KMS-11 (cell line): ENCODE measurements around the gene DLG1.

ENCODE experiments used
- H2AFZ ChIP-seq: fragments of 200-600 bp; sonication (generic); 2 replicates; pipeline ENCODE4 v1.6.1; 2016; ENCODE audit warnings: antibody characterized with exemption, mixed run types, low read depth
- H3K27ac ChIP-seq: fragments of 200-600 bp; sonication (generic); 2 replicates; pipeline ENCODE4 v1.6.1; 2016; ENCODE audit warnings: mild to moderate bottlenecking, mixed run types
- H3K27me3 ChIP-seq: fragments of 200-600 bp; sonication (generic); 2 replicates; pipeline ENCODE4 v1.6.1; 2017; ENCODE audit warnings: mild to moderate bottlenecking, low read depth, mixed run types, moderate library complexity; ENCODE audit not compliant: insufficient read depth
- H3K36me3 ChIP-seq: fragments of 200-600 bp; sonication (generic); 2 replicates; pipeline ENCODE4 v1.6.1; 2017; ENCODE audit warnings: mild to moderate bottlenecking, mixed run types; ENCODE audit not compliant: insufficient read depth
- H3K4me1 ChIP-seq: fragments of 200-600 bp; sonication (generic); 2 replicates; pipeline ENCODE4 v1.6.1; 2016; ENCODE audit warnings: mild to moderate bottlenecking, low read depth, mixed run types; ENCODE audit not compliant: poor library complexity, severe bottlenecking
- H3K4me2 ChIP-seq: fragments of 200-600 bp; sonication (generic); 2 replicates; pipeline ENCODE4 v1.7.0; 2016; ENCODE audit warnings: mild to moderate bottlenecking, mixed run types
- H3K4me3 ChIP-seq: fragments of 200-600 bp; sonication (generic); IDR thresholded peaks from 2 replicates; pipeline ENCODE4 v1.6.1; 2017; ENCODE audit warnings: low read depth, low read length, mixed read lengths; ENCODE audit not compliant: insufficient read depth
- H3K79me2 ChIP-seq: fragments of 200-600 bp; sonication (generic); 2 replicates; pipeline ENCODE4 v1.6.1; 2016; ENCODE audit warnings: low read depth, mixed run types; ENCODE audit not compliant: insufficient read depth
- H3K9ac ChIP-seq: fragments of 200-600 bp; sonication (generic); 2 replicates; pipeline ENCODE4 v1.6.1; 2016; ENCODE audit warnings: mild to moderate bottlenecking, mixed run types
- H4K20me1 ChIP-seq: fragments of 200-600 bp; sonication (generic); 2 replicates; pipeline ENCODE4 v1.6.1; 2016; ENCODE audit warnings: mild to moderate bottlenecking, mixed run types; ENCODE audit not compliant: insufficient read depth
- TF ChIP-seq, protein P1 (sequence below): fragments of 200-600 bp; sonication (generic); conservative IDR thresholded peaks from 2 replicates; pipeline ENCODE4 v1.6.1; 2017; ENCODE audit warnings: low read depth, mild to moderate bottlenecking, antibody characterized with exemption, low read length, moderate library complexity, mixed read lengths

The DLG1 gene

DNA sequence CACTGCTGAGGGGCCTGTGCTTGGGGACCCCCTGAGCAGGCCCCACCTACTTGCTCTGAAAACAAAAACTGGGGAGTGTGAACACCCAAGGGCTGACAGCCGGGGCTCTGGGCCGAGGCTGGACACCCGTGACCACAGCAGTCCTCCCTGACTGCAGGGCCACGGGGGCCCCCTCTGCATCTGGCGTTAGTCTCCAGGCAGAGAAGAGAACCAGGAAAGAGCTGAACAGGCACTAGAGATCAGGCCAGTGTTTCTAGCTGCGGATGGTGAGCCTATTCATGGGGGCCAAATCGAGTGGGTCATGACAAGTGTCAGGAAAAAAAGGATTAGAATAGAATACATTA, 285.9 kb downstream of the DLG1 start:
- Histone ChIP-seq H3K27ac (no peak overlapping the region), H3K36me3 (no peaks in the 10 kb centered on the region), H3K79me2 (no peaks in the 10 kb centered on the region), H3K27me3 (no peaks in the 10 kb centered on the region), H3K4me3 (no peak overlapping the region), H3K4me1 (no peaks in the 10 kb centered on the region), H4K20me1 (no peaks in the 10 kb centered on the region), H3K9ac (no peak overlapping the region), H2AFZ (no peak overlapping the region), H3K4me2 (no peak overlapping the region)
- TF ChIP-seq, protein P1, sequence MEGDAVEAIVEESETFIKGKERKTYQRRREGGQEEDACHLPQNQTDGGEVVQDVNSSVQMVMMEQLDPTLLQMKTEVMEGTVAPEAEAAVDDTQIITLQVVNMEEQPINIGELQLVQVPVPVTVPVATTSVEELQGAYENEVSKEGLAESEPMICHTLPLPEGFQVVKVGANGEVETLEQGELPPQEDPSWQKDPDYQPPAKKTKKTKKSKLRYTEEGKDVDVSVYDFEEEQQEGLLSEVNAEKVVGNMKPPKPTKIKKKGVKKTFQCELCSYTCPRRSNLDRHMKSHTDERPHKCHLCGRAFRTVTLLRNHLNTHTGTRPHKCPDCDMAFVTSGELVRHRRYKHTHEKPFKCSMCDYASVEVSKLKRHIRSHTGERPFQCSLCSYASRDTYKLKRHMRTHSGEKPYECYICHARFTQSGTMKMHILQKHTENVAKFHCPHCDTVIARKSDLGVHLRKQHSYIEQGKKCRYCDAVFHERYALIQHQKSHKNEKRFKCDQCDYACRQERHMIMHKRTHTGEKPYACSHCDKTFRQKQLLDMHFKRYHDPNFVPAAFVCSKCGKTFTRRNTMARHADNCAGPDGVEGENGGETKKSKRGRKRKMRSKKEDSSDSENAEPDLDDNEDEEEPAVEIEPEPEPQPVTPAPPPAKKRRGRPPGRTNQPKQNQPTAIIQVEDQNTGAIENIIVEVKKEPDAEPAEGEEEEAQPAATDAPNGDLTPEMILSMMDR, result no peak

DNA sequence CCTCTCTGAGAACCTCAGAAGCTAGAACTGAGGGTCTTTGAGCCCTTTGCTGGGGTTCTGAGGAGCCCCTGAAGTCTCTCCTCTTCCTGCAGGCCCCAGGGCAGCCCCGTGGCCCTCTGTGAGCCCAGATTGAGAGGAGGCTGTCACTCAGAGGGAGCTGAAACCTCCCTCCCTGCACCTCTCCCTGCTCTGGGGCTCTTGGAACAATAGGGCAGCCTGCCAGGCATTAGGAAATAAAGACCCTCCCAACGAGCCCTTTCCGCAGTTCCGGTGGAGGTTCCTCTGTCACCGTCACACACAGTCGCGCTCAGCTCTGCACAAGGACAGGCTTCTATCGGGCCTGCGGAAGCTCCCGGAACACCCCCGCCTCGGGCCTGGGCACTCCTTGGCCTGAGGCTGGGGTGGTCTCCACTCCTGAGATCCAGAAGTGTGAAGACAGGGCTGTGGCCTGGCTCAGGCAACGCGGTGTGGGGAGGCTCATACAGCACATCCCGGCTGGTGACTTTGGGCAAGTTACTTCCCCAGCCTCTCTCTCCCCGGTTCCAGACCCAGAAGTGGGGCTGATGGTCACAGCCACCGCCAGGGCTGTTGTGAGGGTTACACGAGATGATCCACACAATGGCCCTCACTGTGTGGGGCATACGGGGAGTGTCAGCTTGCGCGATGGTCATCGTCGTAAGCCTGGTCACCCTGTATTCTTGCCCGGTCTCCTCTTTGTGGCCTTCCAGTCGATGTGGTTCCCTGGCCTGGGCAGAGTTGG, 286.5 kb downstream of the DLG1 start:
- H3K9ac ChIP-seq, result no peak overlapping the region
- no peaks in the 10 kb centered on the region for H3K27me3 ChIP-seq
- H3K4me3 ChIP-seq, result no peak overlapping the region
- no peaks in the 10 kb centered on the region for H3K79me2 ChIP-seq
- no peaks in the 10 kb centered on the region for H4K20me1 ChIP-seq
- no peaks in the 10 kb centered on the region for H3K4me1 ChIP-seq
- H3K36me3 ChIP-seq, result no peaks in the 10 kb centered on the region
- TF ChIP-seq, protein P1, result no peak
- H3K27ac ChIP-seq, result no peak overlapping the region
- H2AFZ ChIP-seq, result no peak overlapping the region
- no peak overlapping the region for H3K4me2 ChIP-seq

DNA sequence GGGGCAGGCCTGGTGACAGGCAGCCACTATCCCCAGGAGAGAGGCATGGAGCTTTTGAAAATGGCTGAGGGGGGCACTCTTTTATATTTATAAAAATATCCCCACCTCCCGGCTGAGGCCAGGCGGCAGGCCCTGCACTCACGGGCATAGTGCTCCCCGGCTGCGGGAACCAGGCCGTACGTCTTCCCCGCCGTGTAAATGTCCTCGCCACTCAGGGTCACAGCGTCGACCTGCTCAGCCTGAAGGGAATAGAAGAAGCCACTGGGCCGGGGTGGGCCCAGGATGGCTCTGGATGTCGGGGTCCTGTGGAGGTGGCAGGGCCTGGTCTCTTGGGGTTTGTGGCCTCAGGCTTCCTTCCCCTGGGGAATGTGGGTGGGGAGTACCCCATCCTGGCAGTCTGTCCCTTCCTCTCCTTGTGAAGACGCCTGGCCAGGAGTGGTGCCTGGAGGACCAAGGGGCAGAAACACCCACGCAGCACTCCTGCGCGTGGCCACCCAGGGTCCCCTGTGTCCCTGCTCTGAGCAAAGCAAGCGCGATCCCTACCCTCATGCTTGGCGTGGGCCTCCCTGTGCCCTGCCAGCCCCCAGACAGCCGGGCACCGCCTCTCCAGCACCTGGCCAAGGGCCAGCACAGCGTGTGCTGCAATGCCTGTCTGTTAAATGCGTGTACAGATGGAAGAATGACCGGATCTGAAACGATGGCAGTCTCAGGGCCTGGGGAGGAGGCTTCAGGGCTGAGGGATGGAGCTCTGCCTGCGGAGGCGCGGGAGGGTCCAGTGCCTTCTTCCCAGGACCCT, 287.7 kb downstream of the DLG1 start:
- Histone ChIP-seq H3K9ac (no peak overlapping the region), H3K4me1 (no peaks in the 10 kb centered on the region), H3K79me2 (no peaks in the 10 kb centered on the region), H4K20me1 (no peaks in the 10 kb centered on the region), H2AFZ (no peak overlapping the region), H3K27me3 (no peaks in the 10 kb centered on the region), H3K4me3 (no peak overlapping the region), H3K36me3 (no peaks in the 10 kb centered on the region), H3K4me2 (no peak overlapping the region), H3K27ac (no peak overlapping the region)
- TF ChIP-seq, protein P1, result no peak

DNA sequence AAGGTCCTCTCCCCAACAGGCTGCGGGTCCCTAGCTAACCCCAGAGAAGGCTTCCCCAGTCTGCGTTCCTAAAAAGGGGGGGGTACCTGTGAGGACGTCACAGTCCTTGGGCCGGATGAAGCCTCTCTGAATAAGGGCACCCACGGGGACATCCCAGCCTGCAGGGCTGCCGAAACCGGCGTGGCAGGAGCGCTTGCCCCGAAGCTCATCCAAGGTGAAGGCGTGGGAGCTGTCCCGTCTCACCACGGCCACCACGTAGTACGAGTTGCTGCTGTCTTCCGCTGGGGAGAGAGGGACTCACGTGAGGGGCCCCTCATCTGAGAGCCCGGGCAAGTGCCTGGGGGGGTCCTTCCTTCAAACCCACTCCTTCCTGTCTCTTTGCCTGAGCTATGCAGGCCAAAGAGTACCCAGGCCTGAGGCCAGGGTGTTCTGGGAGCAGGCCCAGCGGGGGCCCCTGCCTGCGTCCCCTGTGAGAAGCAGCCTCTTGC, 288.8 kb downstream of the DLG1 start:
- no peak overlapping the region for H3K27ac ChIP-seq
- no peaks in the 10 kb centered on the region for H3K27me3 ChIP-seq
- TF ChIP-seq, protein P1, result no peak
- H3K4me3 ChIP-seq, result no peak overlapping the region
- no peaks in the 10 kb centered on the region for H4K20me1 ChIP-seq
- no peaks in the 10 kb centered on the region for H3K36me3 ChIP-seq
- no peaks in the 10 kb centered on the region for H3K79me2 ChIP-seq
- no peak overlapping the region for H3K4me2 ChIP-seq
- no peak overlapping the region for H2AFZ ChIP-seq
- H3K9ac ChIP-seq, result no peak overlapping the region
- no peaks in the 10 kb centered on the region for H3K4me1 ChIP-seq
